Epidermal melanocyte (primary cell): ENCODE measurements around the gene UBA52.

Experiments
- DNase-seq: peaks from one replicate; pipeline ENCODE4 v3.0.0; 2011; ENCODE audit warnings: low spot score; ENCODE audit not compliant: insufficient read length

Gene UBA52

GRCh38 chr19:18551631-18552030 is 20.0 kb upstream of the UBA52 start:
- no peak for DNase-seq

DNA sequence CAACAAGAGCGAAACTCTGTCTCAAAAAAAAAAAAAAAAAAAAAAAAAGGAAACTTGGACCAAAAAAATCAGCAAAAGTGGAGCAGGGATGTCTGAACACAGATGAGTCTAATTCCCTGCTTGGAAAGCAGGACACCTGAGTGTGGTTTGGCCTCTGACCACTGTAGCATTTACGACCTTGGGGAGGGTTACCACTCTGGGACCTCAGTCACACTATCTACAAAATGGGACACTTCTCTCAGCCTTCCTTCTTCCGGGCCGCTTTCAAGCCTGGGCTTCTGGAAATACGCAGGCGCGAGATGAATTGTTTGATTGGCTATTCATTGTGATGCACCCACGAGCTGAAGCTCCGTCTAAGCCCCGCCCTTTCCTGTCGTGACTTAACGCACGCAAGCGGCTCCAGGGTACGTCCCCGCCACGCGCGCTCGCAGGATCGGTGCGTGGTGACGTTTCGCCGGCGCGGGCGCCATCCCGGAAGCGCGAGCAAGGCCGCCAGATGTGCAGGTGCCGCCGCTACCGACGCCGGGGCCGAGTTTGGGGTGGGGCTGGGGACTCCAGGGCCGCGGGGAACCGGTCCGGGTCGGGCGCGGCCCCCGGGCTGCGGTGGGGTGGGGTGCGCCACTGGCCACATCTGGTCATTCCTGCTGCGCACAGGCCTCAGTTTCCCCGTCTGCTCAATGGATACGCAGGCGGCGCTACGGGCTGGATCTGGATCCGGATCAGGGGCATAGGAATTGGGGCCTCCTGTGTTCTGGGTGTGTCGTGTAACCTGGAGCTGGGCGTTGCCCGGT is 14.1 kb upstream of the UBA52 start, which contains the start of gene KXD1:
Gene KXD1, plus strand, starts transcription at position 460 of the 791 bp plus-strand sequence. CDS start 4,187 bp downstream, outside the sequence.
- peak; percentile 98 for DNase-seq

DNA sequence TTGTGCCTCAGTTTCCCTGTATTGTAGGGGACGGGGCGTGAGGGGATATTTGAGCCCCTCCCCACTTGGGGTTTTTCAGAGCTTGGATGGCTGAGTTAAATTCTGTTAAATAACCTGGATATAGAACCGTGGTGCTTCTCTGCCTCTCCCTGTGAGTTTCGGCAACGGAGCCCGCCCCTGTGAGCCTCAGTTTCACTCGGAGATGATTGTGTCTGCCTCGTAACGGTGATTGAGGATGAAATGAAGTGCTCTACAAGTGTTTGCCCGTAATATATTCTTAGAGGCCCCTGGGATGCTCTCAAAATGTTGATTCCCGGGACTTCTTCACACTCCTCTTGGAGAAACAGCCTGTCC is 13.5 kb upstream of the UBA52 start:
- DNase-seq: no peak

- DNase-seq: no peak
These were observed 13.1 kb upstream of the UBA52 start for GRCh38 chr19:18558604-18559003.

- no peak for DNase-seq
These were observed 12.0 kb upstream of the UBA52 start for GRCh38 chr19:18559685-18560084.

DNA sequence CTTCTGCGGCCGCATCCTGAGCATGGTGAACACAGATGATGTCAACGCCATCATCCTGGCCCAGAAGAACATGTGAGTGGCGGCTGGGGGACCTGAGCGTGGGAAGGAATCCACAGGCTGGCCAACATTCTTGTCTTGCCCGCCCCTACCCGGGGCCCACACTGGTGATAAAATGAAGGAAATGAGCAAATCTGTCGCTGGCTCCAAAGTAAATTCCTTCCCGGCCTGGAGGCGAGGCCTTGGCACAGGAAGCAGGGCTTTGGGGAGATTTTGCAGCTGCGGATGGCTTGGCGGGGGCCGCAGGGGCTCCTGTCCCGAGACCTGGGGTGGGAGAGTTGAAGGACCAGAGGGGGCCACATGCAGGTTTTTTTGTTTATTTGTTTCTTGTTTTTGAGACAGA is 9.6 kb upstream of the UBA52 start:
- DNase-seq: no peak

GRCh38 chr19:18566953-18567352 is 4.7 kb upstream of the UBA52 start:
- no peak for DNase-seq

DNA sequence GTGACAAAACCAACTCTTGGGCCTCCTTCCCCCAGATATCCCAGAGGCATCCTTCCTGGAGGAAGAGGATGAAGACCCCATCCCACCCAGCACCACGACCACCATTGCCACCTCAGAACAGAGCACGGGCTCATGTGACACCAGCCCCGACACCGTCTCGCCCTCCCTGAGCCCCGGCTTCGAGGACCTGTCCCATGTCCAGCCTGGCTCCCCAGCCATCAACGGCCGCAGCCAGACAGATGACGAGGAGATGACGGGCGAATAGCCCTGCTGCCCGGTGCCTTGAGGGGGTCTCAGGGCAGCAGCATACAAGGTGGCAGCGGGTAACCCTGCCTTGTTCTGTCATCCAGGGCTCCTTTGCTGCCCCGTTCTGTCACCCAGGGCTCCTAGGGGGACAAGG is 3.3 kb upstream of the UBA52 start:
- DNase-seq: no peak

DNA sequence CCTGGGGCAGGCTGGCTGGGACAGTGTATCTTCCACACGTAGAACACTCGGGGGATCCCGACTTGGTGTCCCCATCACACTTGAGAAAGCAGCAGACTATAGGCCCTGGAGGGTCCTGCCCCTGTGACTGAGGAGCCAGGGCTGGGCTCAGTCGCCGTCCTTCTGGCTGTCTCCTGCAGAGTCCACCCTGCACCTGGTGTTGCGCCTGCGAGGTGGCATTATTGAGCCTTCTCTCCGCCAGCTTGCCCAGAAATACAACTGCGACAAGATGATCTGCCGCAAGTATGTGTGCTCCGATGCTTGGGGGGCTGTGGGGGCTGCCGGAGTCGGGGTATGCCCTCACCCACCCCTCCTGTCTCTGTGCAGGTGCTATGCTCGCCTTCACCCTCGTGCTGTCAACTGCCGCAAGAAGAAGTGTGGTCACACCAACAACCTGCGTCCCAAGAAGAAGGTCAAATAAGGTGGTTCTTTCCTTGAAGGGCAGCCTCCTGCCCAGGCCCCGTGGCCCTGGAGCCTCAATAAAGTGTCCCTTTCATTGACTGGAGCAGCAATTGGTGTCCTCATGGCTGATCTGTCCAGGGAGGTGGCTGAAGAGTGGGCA is 3.1 kb downstream of the UBA52 start:
- DNase-seq: no peak

- DNase-seq: no peak
These were observed 4.7 kb downstream of the UBA52 start for GRCh38 chr19:18576383-18576782.

- DNase-seq: no peak
These were observed 5.8 kb downstream of the UBA52 start for GRCh38 chr19:18577365-18577914.

GRCh38 chr19:18580311-18580710 is 8.7 kb downstream of the UBA52 start:
- no peak for DNase-seq

DNA sequence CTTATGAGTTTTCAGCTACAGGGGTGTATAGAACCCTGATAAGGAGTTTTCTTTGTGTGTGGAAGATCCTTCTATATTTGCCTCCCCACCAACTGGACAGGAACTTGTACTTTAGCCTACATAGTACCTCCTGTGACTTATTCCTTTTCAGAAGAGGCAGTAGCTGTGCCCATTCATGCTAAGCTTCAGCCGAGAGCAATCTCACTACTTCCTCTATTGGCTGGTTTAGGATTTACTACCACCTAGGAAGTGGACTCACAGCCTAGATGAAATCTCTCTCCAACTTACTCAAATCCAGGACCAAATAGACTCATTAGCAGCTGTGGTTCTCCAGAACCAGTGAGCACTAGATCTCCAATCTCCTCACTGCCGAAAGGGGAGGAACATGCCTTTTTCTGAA is 14.6 kb downstream of the UBA52 start:
- DNase-seq: no peak

DNA sequence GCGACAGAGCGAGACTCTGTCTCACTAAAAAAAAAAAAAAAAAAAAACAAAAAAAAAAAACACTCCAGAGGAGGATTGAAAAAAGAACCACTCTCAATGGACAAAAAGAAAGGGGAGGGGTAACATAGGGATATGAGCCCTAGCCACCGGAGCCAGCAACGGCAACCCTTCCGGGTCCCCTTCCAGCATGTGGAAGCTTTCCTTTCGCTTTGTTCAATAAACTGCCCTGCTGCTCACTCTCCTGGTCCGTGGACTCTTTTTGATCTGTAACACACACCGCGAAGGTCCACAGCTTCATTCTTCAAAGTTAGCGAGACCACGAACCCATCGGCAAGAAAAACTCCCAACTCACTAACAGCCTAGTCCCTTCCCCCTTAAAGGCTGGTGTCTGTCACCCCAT is 15.9 kb downstream of the UBA52 start:
- DNase-seq: no peak

- DNase-seq: no peak
These were observed 16.4 kb downstream of the UBA52 start for GRCh38 chr19:18587962-18588610.

DNA sequence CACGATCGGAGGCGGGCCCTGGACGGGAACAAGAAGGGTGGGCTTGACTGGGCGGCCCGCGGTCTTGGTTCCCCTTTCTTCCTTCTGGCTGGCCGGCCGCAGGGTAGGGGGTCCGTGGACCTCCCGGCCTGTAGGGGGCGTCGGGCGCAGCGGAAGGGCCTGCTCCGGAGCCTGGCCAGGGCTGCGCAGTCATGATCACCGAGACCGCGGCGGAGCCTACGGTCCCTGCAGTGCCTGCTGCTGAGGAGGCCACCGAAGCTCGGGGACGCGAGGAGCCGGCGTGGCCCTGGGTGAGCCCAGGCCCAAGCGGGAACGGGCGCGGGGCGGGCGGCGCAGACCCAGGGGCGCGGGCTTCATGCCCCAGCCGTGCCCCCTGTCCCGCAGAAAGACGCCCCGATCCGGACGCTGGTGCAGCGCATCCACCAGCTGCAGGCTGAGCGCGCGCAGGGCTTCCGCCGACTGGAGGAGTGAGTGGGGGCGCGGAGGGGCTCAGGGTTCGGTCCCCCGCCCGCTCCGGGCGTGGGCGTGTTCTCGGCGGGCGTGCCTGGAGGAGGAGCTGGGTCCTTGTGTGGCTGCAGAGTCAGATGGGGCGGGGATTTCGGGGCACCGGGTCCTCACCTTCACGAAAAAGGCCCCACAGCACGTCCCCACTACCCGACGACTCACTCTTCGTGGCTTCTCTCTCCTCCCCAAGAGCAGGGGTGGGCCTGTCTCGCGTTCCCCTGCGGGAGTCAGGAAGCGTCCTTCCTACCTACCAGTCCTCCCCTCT is 17.1 kb downstream of the UBA52 start, which contains the start of gene REX1BD:
Gene REX1BD, plus strand, starts transcription at position 188 of the 769 bp plus-strand sequence. Its CDS starts 4 bp downstream, at position 192.
- peak; percentile 66 for DNase-seq

- DNase-seq: no peak
These were observed 18.0 kb downstream of the UBA52 start for GRCh38 chr19:18589380-18590272.

- DNase-seq: no peak
These were observed 18.9 kb downstream of the UBA52 start for GRCh38 chr19:18590273-18591272.

- no peak for DNase-seq
These were observed 20.2 kb downstream of the UBA52 start for GRCh38 chr19:18591735-18592385.
